Fibroblast of lung (primary cell): ENCODE measurements around the gene GRAMD2B.
"Not testable (repeated sequence)": the region's sequence is repeated elsewhere in the genome, so short reads cannot be mapped to it uniquely, and the experiment has no call there.

Experiments used
- EZH2 ChIP-seq: IDR thresholded peaks from 2 replicates; pipeline ENCODE4 v1.5.1; 2012; ENCODE audit warnings: low read length, control low read depth, mild to moderate bottlenecking; ENCODE audit errors: missing control alignments
- TF ChIP-seq, protein P1 (sequence below), 2 donors: IDR thresholded peaks in 1 of 2; conservative IDR thresholded peaks in 1 of 2; 1 replicate in 1 of 2; 2 replicates in 1 of 2; pipeline ENCODE4 v1.5.1; 2011 to 2012; ENCODE audit warnings: low read length in 2 of 2, control low read depth in 1 of 2, inconsistent platforms in 1 of 2, low read depth in 1 of 2, mild to moderate bottlenecking in 1 of 2

- TF ChIP-seq, protein P1, sequence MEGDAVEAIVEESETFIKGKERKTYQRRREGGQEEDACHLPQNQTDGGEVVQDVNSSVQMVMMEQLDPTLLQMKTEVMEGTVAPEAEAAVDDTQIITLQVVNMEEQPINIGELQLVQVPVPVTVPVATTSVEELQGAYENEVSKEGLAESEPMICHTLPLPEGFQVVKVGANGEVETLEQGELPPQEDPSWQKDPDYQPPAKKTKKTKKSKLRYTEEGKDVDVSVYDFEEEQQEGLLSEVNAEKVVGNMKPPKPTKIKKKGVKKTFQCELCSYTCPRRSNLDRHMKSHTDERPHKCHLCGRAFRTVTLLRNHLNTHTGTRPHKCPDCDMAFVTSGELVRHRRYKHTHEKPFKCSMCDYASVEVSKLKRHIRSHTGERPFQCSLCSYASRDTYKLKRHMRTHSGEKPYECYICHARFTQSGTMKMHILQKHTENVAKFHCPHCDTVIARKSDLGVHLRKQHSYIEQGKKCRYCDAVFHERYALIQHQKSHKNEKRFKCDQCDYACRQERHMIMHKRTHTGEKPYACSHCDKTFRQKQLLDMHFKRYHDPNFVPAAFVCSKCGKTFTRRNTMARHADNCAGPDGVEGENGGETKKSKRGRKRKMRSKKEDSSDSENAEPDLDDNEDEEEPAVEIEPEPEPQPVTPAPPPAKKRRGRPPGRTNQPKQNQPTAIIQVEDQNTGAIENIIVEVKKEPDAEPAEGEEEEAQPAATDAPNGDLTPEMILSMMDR (conservative IDR thresholded peaks at IDR 0.05 in 1 of 2, IDR thresholded peaks at IDR 0.05 in 1 of 2; ENCODE audit: low read depth in 1 of 2, low read length in 2 of 2): not testable (repeated sequence)
- not testable (repeated sequence) for TF ChIP-seq EZH2
These were observed 26.5 kb upstream of the GRAMD2B start for GRCh38 chr5:126396721-126397120.
